DOHH2 (cell line): ENCODE results near the gene ARPC3.

Experiments
- EZH2phosphoT487 ChIP-seq: fragments of 200-600 bp; sonication (generic); IDR thresholded peaks from 2 replicates; pipeline ENCODE4 v1.6.1; 2017; ENCODE audit warnings: borderline replicate concordance, mild to moderate bottlenecking, antibody characterized with exemption, low read length, moderate library complexity, mixed read lengths
- TF ChIP-seq, protein P1 (sequence below): fragments of 200-600 bp; sonication (generic); IDR thresholded peaks from one replicate; pipeline ENCODE4 v1.5.1; 2014; ENCODE audit warnings: antibody characterized with exemption, mild to moderate bottlenecking, low read depth, low read length; ENCODE audit not compliant: poor library complexity, severe bottlenecking

DNA sequence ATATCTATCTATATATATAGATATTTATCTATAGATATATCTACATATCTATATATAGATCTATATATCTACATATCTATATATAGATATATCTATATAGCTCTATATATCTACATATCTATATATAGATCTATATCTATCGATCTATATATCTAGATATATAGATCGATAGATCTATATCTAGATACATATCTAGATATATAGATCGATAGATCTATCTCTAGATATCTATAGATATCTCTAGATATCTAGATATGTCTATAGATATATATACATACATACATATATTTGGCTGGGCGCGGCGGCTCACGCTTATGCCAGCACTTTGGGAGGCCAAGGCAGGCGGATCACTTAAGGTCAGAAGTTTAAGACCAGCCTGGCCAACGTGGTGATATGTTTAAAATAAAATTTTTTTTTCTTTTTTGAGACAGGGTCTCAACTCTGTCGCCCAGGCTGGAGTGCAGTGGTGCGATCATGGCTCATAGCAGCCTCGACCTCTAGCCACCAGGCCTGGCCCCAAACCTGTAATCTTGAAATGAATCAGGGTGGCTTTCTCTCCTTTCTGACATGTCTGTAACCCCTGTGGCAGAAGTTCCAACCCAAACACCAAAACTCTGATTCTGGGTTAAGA, 18.1 kb downstream of the ARPC3 start:
- TF ChIP-seq EZH2phosphoT487, result no peak
- TF ChIP-seq, protein P1, sequence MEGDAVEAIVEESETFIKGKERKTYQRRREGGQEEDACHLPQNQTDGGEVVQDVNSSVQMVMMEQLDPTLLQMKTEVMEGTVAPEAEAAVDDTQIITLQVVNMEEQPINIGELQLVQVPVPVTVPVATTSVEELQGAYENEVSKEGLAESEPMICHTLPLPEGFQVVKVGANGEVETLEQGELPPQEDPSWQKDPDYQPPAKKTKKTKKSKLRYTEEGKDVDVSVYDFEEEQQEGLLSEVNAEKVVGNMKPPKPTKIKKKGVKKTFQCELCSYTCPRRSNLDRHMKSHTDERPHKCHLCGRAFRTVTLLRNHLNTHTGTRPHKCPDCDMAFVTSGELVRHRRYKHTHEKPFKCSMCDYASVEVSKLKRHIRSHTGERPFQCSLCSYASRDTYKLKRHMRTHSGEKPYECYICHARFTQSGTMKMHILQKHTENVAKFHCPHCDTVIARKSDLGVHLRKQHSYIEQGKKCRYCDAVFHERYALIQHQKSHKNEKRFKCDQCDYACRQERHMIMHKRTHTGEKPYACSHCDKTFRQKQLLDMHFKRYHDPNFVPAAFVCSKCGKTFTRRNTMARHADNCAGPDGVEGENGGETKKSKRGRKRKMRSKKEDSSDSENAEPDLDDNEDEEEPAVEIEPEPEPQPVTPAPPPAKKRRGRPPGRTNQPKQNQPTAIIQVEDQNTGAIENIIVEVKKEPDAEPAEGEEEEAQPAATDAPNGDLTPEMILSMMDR, result no peak
